Body of pancreas (tissue), 4 donors: ENCODE results near the gene PCID2.

ENCODE experiments used
- CTCF ChIP-seq, 7 experiments: fragments of 450-650 bp in 4 of 7; fragments of 200-600 bp in 3 of 7; sonication (generic) in 3 of 7; IDR thresholded peaks; one replicate each; pipeline ENCODE4 v1.5.1; 2016 to 2019; ENCODE audit warnings: antibody characterized with exemption in 7 of 7
- POLR2A ChIP-seq, 3 donors: fragments of 450-650 bp; IDR thresholded peaks; one replicate each; pipeline ENCODE4 v1.6.1; 2016; ENCODE audit warnings: antibody characterized with exemption in 3 of 3, mild to moderate bottlenecking in 2 of 3

GRCh38 chr13:113166681-113167080 lies 41.8 kb downstream of the PCID2 start:
- no peak for TF ChIP-seq CTCF (IDR thresholded peaks at IDR 0.05)
- no peak for TF ChIP-seq POLR2A (IDR thresholded peaks at IDR 0.05)
